Body of pancreas (tissue), 4 donors: ENCODE results near the gene PLXNA3. TPM values are rescaled to one million over a fixed set of nuclear protein-coding genes. Genes with fewer than 3 reads are reported as not detected.

ENCODE experiments used
- ATAC-seq: fragments of 150-250 bp; one replicate; pipeline ENCODE4 v1.9.1; 2016
- DNase-seq, 4 donors: peaks; one replicate each; pipeline ENCODE4 v3.0.0-alpha.2; 2019
- H3K27ac ChIP-seq, 4 donors: fragments of 200-600 bp; sonication (generic); 1 replicate in 3 of 4; 2 replicates in 1 of 4; pipeline versions ENCODE4 v1.5.1 to v1.6.1; 2016 to 2019; ENCODE audit warnings: mild to moderate bottlenecking in 1 of 4, mixed read lengths in 1 of 4, moderate library complexity in 1 of 4
- H3K27me3 ChIP-seq, 2 donors: fragments of 200-600 bp; sonication (generic); one replicate each; pipeline ENCODE4 v1.6.0; 2016; ENCODE audit warnings: mild to moderate bottlenecking in 1 of 2
- H3K36me3 ChIP-seq, 2 donors: fragments of 200-600 bp; sonication (generic); replicated peaks in 1 of 2; 2 replicates each; pipeline ENCODE4 v1.5.1; 2016; ENCODE audit warnings: low read depth in 2 of 2; ENCODE audit not compliant: insufficient read depth in 1 of 2
- H3K4me1 ChIP-seq: fragments of 200-600 bp; sonication (generic); one replicate; pipeline ENCODE4 v1.6.0; 2016
- H3K4me3 ChIP-seq, 2 donors: fragments of 200-600 bp; sonication (generic); 1 replicate in 1 of 2; 2 replicates in 1 of 2; pipeline ENCODE4 v1.5.1; 2016 to 2019
- H3K9me3 ChIP-seq, 3 donors: fragments of 200-600 bp; sonication (generic); 1 replicate in 2 of 3; 2 replicates in 1 of 3; pipeline ENCODE4 v1.5.1; 2016
- POLR2A ChIP-seq, 3 donors: fragments of 450-650 bp; IDR thresholded peaks; one replicate each; pipeline ENCODE4 v1.6.1; 2016; ENCODE audit warnings: antibody characterized with exemption in 3 of 3, mild to moderate bottlenecking in 2 of 3
- WGBS, 2 donors: methylation state at CpG; one replicate each; pipeline ENCODE4 v1.1.5; 2017; 5-methylcytosine and 5-hydroxymethylcytosine counted together
- intact Hi-C: fragments of 100-400 bp; cut with DNase I; formaldehyde crosslinking; loops from one replicate; pipeline ENCODE4 v1.15.1; 2023
- total RNA-seq, 2 donors: library from RNA; depleted of rRNA; stranded (reverse); fragments of >200 nt; gene quantifications; one replicate each; pipeline ENCODE4 v1.1.0, GENCODE V29; 2016
- TF ChIP-seq, protein P1 (sequence below), 7 experiments: fragments of 450-650 bp in 4 of 7; fragments of 200-600 bp in 3 of 7; sonication (generic) in 3 of 7; IDR thresholded peaks; one replicate each; pipeline ENCODE4 v1.5.1; 2016 to 2019; ENCODE audit warnings: antibody characterized with exemption in 7 of 7

The PLXNA3 gene
- total RNA-seq, 2 donors from 2014 or later, result 7.3 to 19.1 TPM

- WGBS, 2 donors, result 89 to 93% methylated on average over 2 to 4 of the region's 7 CpGs
- Histone ChIP-seq H3K4me1 (peaks cover 20% of the 10 kb centered on the region), H3K27ac (no peak overlapping the region), H3K36me3 (no peaks in the 10 kb centered on the region), H3K27me3 (no peaks in the 10 kb centered on the region), H3K4me3 (no peak overlapping the region), H3K9me3 (no peaks in the 10 kb centered on the region)
- TF ChIP-seq, protein P1, sequence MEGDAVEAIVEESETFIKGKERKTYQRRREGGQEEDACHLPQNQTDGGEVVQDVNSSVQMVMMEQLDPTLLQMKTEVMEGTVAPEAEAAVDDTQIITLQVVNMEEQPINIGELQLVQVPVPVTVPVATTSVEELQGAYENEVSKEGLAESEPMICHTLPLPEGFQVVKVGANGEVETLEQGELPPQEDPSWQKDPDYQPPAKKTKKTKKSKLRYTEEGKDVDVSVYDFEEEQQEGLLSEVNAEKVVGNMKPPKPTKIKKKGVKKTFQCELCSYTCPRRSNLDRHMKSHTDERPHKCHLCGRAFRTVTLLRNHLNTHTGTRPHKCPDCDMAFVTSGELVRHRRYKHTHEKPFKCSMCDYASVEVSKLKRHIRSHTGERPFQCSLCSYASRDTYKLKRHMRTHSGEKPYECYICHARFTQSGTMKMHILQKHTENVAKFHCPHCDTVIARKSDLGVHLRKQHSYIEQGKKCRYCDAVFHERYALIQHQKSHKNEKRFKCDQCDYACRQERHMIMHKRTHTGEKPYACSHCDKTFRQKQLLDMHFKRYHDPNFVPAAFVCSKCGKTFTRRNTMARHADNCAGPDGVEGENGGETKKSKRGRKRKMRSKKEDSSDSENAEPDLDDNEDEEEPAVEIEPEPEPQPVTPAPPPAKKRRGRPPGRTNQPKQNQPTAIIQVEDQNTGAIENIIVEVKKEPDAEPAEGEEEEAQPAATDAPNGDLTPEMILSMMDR (IDR thresholded peaks at IDR 0.05), result no peak
- no peak for TF ChIP-seq POLR2A (IDR thresholded peaks at IDR 0.05)
- intact Hi-C loops, result no loop called here
- ATAC-seq (no peak), DNase-seq (no peak)
Observed at GRCh38 chrX:154434394-154435168, 23.5 kb upstream of the PLXNA3 start.

DNA sequence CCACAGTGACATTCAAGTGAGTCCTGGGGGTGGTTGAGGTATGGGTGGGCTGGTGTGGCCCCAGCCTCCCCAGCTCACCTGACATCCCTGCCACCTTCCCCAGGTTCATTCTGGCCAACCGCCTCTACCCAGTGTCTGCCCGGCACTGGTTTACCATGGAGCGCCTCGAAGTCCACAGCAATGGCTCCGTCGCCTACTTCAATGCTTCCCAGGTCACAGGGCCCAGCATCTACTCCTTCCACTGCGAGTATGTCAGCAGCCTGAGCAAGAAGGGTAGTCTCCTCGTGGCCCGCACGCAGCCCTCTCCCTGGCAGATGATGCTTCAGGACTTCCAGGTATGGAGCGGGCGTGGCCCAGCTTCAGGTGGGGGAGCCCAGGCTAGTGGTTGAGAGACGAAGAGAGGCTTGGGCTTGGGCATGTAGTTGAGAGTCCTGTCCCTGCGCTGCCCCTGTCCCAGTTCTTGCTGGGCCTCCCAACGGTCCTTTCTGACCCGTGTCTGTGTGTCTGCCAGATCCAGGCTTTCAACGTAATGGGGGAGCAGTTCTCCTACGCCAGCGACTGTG lies 22.8 kb upstream of the PLXNA3 start:
- DNase-seq (no peak), ATAC-seq (no peak)
- Histone ChIP-seq H3K27me3 (no peaks in the 10 kb centered on the region), H3K9me3 (no peaks in the 10 kb centered on the region), H3K36me3 (no peaks in the 10 kb centered on the region), H3K4me1 (peaks cover 16% of the 10 kb centered on the region), H3K27ac (no peak overlapping the region), H3K4me3 (no peak overlapping the region)
- WGBS, 2 donors, result 88% methylated on average over 17 of the region's 19 CpGs; no CpG with 5 or more reads in 1 of the 2 donors
- TF ChIP-seq POLR2A (IDR thresholded peaks at IDR 0.05), result no peak
- TF ChIP-seq, protein P1 (IDR thresholded peaks at IDR 0.05), result no peak
- intact Hi-C loops, result no loop called here

DNA sequence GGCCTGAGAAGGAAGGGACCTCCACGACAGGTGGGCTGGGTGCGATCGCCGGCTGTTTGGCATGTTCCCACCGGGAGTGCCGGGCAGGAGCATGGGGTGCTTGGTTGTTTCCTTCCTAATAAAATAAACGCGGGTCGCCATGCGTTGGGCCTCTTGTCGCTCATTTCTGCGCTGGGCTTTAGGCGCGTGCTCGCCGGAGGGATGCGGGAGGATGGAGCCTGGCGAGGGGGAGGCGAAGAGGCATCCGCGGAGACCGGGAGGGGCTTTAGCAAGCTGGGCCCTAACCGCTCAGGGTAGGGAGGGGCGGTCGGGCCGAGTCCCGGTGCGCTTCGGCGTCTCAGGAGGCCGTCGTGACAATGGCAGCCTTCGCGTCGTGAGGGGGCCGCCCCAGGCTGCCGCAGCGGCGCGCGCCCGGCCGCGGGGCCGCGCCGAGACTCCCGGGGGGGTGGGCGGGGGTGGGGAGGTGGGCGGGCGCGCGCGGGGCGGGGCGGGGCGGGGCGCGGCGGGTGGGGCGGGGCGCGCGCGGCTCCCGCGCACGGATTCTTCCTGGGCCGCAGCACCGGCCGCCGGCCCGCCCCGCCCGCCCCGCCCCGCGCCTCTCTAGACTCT lies 21.6 kb upstream of the PLXNA3 start:
- Histone ChIP-seq H3K36me3 (no peaks in the 10 kb centered on the region), H3K4me3 (peak overlapping the region in 1 of 2 donors; percentile 47), H3K27ac (peak overlapping the region; percentile 48 to 85 (median 81)), H3K9me3 (no peaks in the 10 kb centered on the region), H3K27me3 (no peaks in the 10 kb centered on the region), H3K4me1 (peaks cover 16% of the 10 kb centered on the region)
- intact Hi-C loops, result no loop called here
- DNase-seq (peak in 2 of 4 donors; percentile 27 to 33), ATAC-seq (peak; percentile 83)
- TF ChIP-seq, protein P1 (IDR thresholded peaks at IDR 0.05), result no peak
- TF ChIP-seq POLR2A (IDR thresholded peaks at IDR 0.05), result no peak
- 17% methylated on average over 22 of the region's 78 CpGs; no CpG with 5 or more reads in 1 of the 2 donors for WGBS, 2 donors

DNA sequence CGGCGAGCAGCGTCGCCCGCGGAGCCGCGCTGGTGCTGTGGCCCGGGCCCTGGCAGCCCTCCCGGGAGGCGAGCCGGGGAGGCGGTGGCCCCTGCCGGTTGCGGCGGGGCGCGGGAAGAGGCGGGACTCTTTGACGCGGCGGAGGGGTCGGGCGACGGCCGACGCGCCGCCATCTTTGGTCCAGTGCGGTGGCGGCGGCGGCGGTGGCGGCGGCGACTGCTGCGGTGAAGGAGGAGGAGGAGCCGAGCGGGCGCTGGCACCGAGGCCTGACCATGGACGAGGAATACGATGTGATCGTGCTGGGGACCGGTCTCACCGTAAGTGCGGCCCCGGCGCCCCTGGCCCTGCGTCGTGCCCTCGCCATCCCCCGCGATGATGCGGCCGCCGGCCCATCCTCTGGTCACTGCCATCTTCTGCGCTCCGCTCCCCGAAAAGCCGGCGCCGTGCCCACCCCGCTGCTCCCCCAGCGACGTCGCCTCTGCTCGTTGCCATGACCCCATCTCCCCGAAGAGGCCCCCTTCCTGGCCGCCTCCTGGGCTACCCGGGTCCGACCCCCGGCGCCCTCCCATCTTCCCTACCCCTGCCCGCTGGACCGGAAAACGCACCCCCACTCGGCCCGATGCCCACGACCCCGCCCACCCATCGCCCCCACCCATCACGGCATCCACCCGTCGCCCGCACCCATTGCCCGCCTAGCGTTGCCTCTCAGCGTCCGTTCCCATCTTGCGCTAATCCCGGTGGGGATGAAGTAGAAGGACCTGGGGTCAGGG lies 20.9 kb upstream of the PLXNA3 start, which contains the start of gene GDI1:
Gene GDI1 (plus strand): TSS at position 172 of the 770 bp plus-strand sequence. CDS start 101 bp downstream, at position 273.
- peak within 1 kb of the TSS; percentile 48 to 85 (median 81) for H3K27ac ChIP-seq
- TF ChIP-seq, protein P1 (IDR thresholded peaks at IDR 0.05), result no peak
- peak in 2 of 3 donors; percentile 25 to 42 for TF ChIP-seq POLR2A (IDR thresholded peaks at IDR 0.05)
- WGBS, 2 donors, result 0% methylated on average over 46 of the region's 93 CpGs; no CpG with 5 or more reads in 1 of the 2 donors
- no peaks in the 10 kb centered on the region for H3K9me3 ChIP-seq
- intact Hi-C loops, result no loop called here
- no peaks in the 10 kb centered on the region for H3K27me3 ChIP-seq
- DNase-seq (peak; percentile 41 to 56 (median 44)), ATAC-seq (peak; percentile 74)
- H3K36me3 ChIP-seq, result no peaks in the 10 kb centered on the region
- H3K4me3 ChIP-seq, result peak within 1 kb of the TSS; percentile 43 to 47
- peaks cover 16% of the 10 kb centered on the region for H3K4me1 ChIP-seq
